Measurements from ENCODE around the gene SURF2.
"Not testable (repeated sequence)": the region's sequence is repeated elsewhere in the genome, so short reads cannot be mapped to it uniquely, and the experiment has no call there.

The SURF2 gene

DNA sequence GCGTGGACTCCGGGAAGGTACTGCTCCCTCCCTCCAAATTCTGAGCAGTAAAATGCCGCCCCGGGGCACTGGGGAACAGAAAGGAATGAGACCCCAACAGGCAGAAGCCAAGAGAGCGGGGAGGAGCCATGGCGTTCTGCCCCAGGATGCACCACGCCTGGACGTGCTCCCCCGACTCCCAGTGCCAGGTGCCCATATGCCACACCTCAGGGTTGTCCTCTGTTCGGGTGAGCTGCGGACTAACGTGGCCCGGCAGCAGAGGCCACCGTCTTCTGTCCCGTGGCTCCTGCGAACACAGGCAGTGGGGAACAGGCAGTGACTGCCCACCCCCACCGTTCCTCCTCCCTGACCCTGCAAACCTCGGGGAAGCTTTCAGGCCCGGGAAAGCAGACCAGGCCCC is 25.1 kb upstream of the SURF2 start:
- no peak for DNase-seq (ENCODE audit: low read depth in 1 of 2, low spot score in 1 of 2)
- in situ Hi-C loops (cut with HindIII; ENCODE audit: low pct_unique_long_range_greater_than_20kb, low sequenced_read_pairs), result no loop called here

GRCh38 chr9:133331641-133332380 is 24.5 kb upstream of the SURF2 start:
- in situ Hi-C loops (cut with HindIII; ENCODE audit: low pct_unique_long_range_greater_than_20kb, low sequenced_read_pairs), result no loop called here

More for the DNA sequence above, 25.1 kb upstream of the SURF2 start:
- no peak for TF ChIP-seq JUND (IDR thresholded peaks at IDR 0.05; ENCODE audit: low read depth)

GRCh38 chr9:133332381-133332730 is 24.0 kb upstream of the SURF2 start:
- no peak for DNase-seq (ENCODE audit: low read depth in 1 of 2, low spot score in 1 of 2)
- no peak for TF ChIP-seq JUND (IDR thresholded peaks at IDR 0.05; ENCODE audit: low read depth)
- in situ Hi-C loops (cut with HindIII; ENCODE audit: low pct_unique_long_range_greater_than_20kb, low sequenced_read_pairs), result no loop called here

More at GRCh38 chr9:133331641-133332380, 24.5 kb upstream of the SURF2 start:
- no peak for DNase-seq (ENCODE audit: low read depth in 1 of 2, low spot score in 1 of 2)
- no peak for TF ChIP-seq JUND (IDR thresholded peaks at IDR 0.05; ENCODE audit: low read depth)

DNA sequence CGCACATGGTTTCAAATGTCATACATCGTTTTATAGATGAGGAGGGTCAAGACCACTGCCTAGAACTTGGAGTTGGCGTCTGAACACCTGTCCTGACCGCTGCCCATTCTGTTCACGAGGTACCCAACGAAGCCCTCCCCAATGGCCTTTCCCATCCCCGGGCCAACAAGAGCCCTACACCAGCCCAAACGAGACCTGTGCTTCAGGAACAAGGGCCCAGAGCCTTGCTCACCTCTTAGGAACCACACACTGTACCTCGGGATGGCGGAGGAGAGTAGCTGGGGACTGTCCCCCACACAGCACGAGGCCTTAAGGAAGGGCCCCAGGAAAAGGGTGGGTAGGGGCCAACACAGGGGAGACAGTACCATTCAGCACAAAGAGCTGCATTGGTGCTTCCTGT is 23.3 kb upstream of the SURF2 start:
- in situ Hi-C loops (cut with HindIII; ENCODE audit: low pct_unique_long_range_greater_than_20kb, low sequenced_read_pairs), result no loop called here
- TF ChIP-seq JUND (IDR thresholded peaks at IDR 0.05; ENCODE audit: low read depth), result no peak
- no peak for DNase-seq (ENCODE audit: low read depth in 1 of 2, low spot score in 1 of 2)

GRCh38 chr9:133333566-133333965 is 22.8 kb upstream of the SURF2 start:
- TF ChIP-seq JUND (IDR thresholded peaks at IDR 0.05; ENCODE audit: low read depth), result no peak

GRCh38 chr9:133334161-133334560 is 22.2 kb upstream of the SURF2 start:
- in situ Hi-C loops (cut with HindIII; ENCODE audit: low pct_unique_long_range_greater_than_20kb, low sequenced_read_pairs), result no loop called here
- no peak for DNase-seq (ENCODE audit: low read depth in 1 of 2, low spot score in 1 of 2)
- no peak for TF ChIP-seq JUND (IDR thresholded peaks at IDR 0.05; ENCODE audit: low read depth)

More at GRCh38 chr9:133333566-133333965, 22.8 kb upstream of the SURF2 start:
- in situ Hi-C loops (cut with HindIII; ENCODE audit: low pct_unique_long_range_greater_than_20kb, low sequenced_read_pairs), result no loop called here
- no peak for DNase-seq (ENCODE audit: low read depth in 1 of 2, low spot score in 1 of 2)

GRCh38 chr9:133334888-133335287 is 21.5 kb upstream of the SURF2 start:
- in situ Hi-C loops (cut with HindIII; ENCODE audit: low pct_unique_long_range_greater_than_20kb, low sequenced_read_pairs); DNase-seq (ENCODE audit: low read depth in 1 of 2, low spot score in 1 of 2): not testable (repeated sequence)

- peak; percentile 85 to 96 for DNase-seq (ENCODE audit: low read depth in 1 of 2, low spot score in 1 of 2)
- no peak for TF ChIP-seq JUND (IDR thresholded peaks at IDR 0.05; ENCODE audit: low read depth)
- in situ Hi-C loops (cut with HindIII; ENCODE audit: low pct_unique_long_range_greater_than_20kb, low sequenced_read_pairs), result no loop called here
Measured at GRCh38 chr9:133335924-133336811, 20.2 kb upstream of the SURF2 start, which contains the start of gene SURF6. TSS of gene SURF6 (minus strand) at chr9:133336188. CDS start at chr9:133336132, 56 bp downstream.

DNA sequence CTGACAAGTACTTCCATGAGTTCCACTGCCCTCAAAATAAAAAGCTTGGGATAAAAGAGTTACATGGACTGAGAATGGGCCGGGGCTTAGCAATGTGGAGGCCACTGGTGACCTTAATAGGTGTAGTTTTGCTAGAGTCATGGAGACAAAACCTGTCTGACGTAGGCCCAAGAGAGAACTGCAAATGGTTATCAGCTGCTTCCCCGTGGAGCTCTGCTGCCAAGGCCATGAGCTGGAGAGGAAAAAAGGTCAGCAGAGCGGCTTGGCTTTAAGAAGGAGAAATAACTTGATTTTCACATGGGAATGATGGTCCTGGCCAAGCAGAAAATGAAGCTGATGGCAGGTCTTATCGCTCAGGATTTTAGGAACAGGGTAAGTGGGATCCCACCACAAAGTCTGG is 16.7 kb upstream of the SURF2 start:
- no peak for TF ChIP-seq JUND (IDR thresholded peaks at IDR 0.05; ENCODE audit: low read depth)
- DNase-seq (ENCODE audit: low read depth in 1 of 2, low spot score in 1 of 2), result no peak
- in situ Hi-C loops (cut with HindIII; ENCODE audit: low pct_unique_long_range_greater_than_20kb, low sequenced_read_pairs), result no loop called here

DNA sequence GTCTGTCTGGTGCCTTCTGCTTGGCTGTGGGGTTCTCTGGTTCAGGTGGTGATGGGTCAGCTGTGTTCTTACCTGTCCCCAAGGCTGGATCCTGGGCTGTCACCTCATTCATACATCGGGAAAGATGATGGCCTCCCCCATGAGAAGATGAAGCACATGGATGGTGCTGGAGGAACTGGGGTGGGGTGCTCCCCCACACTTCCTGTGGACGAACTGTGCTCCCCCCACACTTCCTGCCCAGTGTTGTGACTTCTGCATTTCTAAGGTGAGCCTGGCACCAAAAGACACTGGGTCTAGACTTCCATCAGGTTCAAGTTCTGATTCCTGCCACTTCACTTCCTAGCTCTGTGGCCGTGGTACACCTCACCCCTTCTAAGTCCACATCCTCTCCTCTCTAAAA is 16.1 kb upstream of the SURF2 start:
- in situ Hi-C loops (cut with HindIII; ENCODE audit: low pct_unique_long_range_greater_than_20kb, low sequenced_read_pairs), result no loop called here
- TF ChIP-seq JUND (IDR thresholded peaks at IDR 0.05; ENCODE audit: low read depth), result no peak
- no peak for DNase-seq (ENCODE audit: low read depth in 1 of 2, low spot score in 1 of 2)

DNA sequence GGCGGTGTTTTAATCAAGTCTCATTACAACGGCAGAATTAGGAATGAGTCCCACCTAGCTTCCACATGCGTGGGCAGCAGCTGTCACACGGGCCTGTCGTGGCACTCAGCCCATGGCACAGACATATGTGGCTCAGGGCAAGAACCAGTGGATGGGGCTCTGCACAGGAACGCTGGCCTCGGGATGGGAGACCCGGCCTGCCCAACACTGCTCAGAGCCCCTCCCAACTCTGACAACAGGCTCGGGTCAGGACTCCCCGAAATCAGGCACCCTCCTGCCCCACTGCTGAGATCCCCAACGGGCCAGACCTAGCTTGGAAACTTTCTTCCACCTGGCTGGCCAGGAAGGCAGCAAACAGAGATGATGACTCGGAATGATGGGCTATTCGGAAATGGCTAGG is 15.4 kb upstream of the SURF2 start:
- in situ Hi-C loops (cut with HindIII; ENCODE audit: low pct_unique_long_range_greater_than_20kb, low sequenced_read_pairs), result no loop called here

DNA sequence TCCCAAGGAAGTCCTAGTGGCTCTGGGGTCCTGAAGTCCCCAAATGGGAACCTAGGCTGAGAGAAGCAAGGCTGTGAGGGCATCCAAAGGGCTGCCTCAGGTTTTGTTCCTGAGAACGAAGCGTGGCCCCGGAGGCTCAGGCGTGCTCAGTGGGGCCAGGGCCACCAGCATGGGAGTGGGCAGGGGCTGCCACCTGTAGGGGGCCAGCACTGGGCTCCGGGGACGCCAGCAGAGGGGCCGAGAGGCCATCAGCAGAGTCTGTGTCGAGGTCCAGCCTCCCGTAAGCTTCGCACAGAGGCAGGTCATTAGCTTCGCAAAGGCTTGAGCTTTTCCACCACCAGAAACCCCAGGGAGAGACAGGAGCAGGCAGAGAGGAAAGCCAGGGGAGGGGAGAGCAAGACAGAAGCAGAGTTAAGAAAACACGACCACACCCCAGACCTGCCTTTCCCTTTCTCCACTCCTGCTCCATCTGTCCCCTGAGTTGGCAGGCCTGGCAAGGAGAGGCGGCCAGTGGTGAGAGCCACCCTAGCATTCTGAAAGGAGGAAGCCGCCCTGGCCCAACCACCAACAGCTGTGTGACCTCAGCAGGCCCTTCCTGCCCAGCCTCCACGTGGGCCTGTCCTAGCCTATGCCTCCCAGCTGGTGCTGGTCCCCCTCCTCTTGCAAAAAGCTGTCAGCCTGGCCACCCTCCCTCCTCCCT is 14.8 kb upstream of the SURF2 start:
- no peak for TF ChIP-seq JUND (IDR thresholded peaks at IDR 0.05; ENCODE audit: low read depth)
- in situ Hi-C loops (cut with HindIII; ENCODE audit: low pct_unique_long_range_greater_than_20kb, low sequenced_read_pairs), result no loop called here
- no peak for DNase-seq (ENCODE audit: low read depth in 1 of 2, low spot score in 1 of 2)

More for the DNA sequence above, 15.4 kb upstream of the SURF2 start:
- TF ChIP-seq JUND (IDR thresholded peaks at IDR 0.05; ENCODE audit: low read depth), result no peak
- no peak for DNase-seq (ENCODE audit: low read depth in 1 of 2, low spot score in 1 of 2)

DNA sequence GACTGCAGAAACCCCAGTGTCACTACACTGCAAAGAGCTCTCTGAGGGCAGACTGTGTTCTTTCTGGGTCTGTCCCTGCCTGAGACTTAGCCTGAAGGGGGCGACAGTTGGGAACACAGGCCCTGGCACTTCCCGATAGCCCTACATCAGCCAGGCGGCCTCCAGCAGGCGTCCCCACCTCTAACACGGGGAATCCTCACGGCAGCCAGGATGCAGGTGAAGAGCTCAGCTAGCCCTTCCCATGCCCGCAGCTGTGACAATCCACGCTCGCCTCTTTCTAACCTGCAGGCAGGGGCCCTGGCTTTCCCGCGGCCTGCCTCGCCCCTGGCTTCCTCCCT is 14.3 kb upstream of the SURF2 start:
- in situ Hi-C loops (cut with HindIII; ENCODE audit: low pct_unique_long_range_greater_than_20kb, low sequenced_read_pairs), result no loop called here

More for the DNA sequence above, 14.3 kb upstream of the SURF2 start:
- TF ChIP-seq JUND (IDR thresholded peaks at IDR 0.05; ENCODE audit: low read depth), result no peak
- no peak for DNase-seq (ENCODE audit: low read depth in 1 of 2, low spot score in 1 of 2)
